Uterus (tissue), 4 donors: Measurements from ENCODE around the gene SOX15. TPM values are rescaled to one million over a fixed set of nuclear protein-coding genes. Genes with fewer than 3 reads are reported as not detected.

Experiments used
- DNase-seq, 2 donors: peaks; one replicate each; pipeline ENCODE4 v3.0.0-alpha.2; 2019 to 2020
- H3K27ac ChIP-seq, 2 donors: fragments of 200-600 bp; sonication (generic); 1 replicate in 1 of 2; 2 replicates in 1 of 2; pipeline ENCODE4 v1.5.1; 2016 to 2018
- H3K27me3 ChIP-seq, 2 donors: fragments of 200-600 bp; sonication (generic); one replicate each; pipeline ENCODE4 v1.5.1; 2018 to 2019; ENCODE audit warnings: control low read depth in 1 of 2
- H3K36me3 ChIP-seq, 2 donors: fragments of 200-600 bp; sonication (generic); one replicate each; pipeline ENCODE4 v1.5.1; 2019; ENCODE audit warnings: control low read depth in 1 of 2
- H3K4me1 ChIP-seq, 2 donors: fragments of 200-600 bp; sonication (generic); one replicate each; pipeline ENCODE4 v1.5.1; 2018 to 2019; ENCODE audit warnings: control low read depth in 1 of 2
- H3K4me3 ChIP-seq, 2 donors: fragments of 200-600 bp; sonication (generic); 1 replicate in 1 of 2; 2 replicates in 1 of 2; pipeline ENCODE4 v1.5.1; 2018 to 2019; ENCODE audit warnings: mild to moderate bottlenecking in 1 of 2
- H3K9me3 ChIP-seq, 2 donors: fragments of 200-600 bp; sonication (generic); one replicate each; pipeline ENCODE4 v1.5.1; 2019; ENCODE audit warnings: control low read depth in 1 of 2
- CTCF ChIP-seq, 4 experiments: fragments of 200-600 bp in 2 of 4; fragments of 450-650 bp in 2 of 4; sonication (generic) in 2 of 4; IDR thresholded peaks; one replicate each; pipeline ENCODE4 v1.5.1; 2016 to 2019; ENCODE audit warnings: antibody characterized with exemption in 4 of 4, mild to moderate bottlenecking in 2 of 4, moderate library complexity in 1 of 4
- POLR2A ChIP-seq, 2 donors: fragments of 450-650 bp; IDR thresholded peaks; one replicate each; pipeline ENCODE4 v1.6.1; 2016; ENCODE audit warnings: antibody characterized with exemption in 2 of 2, mild to moderate bottlenecking in 1 of 2, moderate library complexity in 1 of 2
- intact Hi-C: fragments of 100-400 bp; cut with DNase I; formaldehyde crosslinking; loops from one replicate; pipeline ENCODE4 v1.15.1; 2023; ENCODE audit warnings: low total_unique reads
- total RNA-seq, 4 donors: library from RNA; depleted of rRNA in 3 of 4; stranded (reverse); fragments of >200 nt in 3 of 4; gene quantifications; one replicate each; pipeline versions ENCODE4 v1.1.0 to v1.2.4, GENCODE V29; 2014 to 2023
- donor health status: DM: yes; HTN: yes; CAD: no.

The SOX15 gene
- total RNA-seq, 4 donors from 2014 or later: 1.0 to 7.3 (median 1.1) TPM; not detected in 1

DNA sequence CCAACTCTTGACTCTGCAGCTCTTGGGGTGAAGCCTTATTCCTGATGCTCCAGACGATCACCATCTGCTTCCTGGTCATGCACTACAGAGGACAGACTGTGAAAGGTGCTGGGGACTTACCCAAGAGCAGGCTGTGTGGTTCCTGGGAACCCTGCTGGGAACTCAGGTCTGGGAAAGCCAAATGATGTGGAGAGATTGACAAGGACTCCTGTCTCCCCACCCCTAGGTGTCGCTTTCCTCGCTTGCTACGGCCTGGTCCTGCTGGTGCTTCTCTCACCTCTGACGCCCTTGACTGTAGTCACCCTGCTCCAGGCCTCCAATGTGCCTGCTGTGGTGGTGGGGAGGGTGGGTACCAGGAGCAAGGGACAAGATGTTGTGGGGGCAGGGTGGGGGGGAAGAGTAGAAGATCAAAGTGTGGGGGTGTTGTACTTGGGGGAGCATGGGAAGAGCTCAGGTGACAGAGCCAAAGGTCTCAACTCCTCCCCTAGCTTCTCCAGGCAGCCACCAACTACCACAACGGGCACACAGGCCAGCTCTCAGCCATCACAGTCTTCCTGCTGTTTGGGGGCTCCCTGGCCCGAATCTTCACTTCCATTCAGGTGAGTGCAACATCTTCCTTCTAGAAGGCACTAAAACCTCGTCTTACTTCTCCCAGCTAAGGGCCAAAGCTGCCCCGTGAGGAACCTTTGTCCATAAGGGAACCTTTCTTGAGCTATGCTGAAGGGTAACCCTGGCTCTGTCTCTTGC, 3.0 kb downstream of the SOX15 start:
- H3K9me3 ChIP-seq: no peaks in the 10 kb centered on the region
- no peak overlapping the region for H3K4me3 ChIP-seq
- intact Hi-C loops: loop anchor here (10.0 kb wide), 1 partner anchor 232 kb away; the partner anchor contains the start of genes KCTD11 and TMEM95
- TF ChIP-seq POLR2A (IDR thresholded peaks at IDR 0.05): no peak
- no peak for TF ChIP-seq CTCF (IDR thresholded peaks at IDR 0.05)
- no peaks in the 10 kb centered on the region for H3K36me3 ChIP-seq
- H3K4me1 ChIP-seq: peaks cover 7 to 11% of the 10 kb centered on the region in 2 donors
- H3K27me3 ChIP-seq: no peaks in the 10 kb centered on the region
- H3K27ac ChIP-seq: peak overlapping the region; percentile 82 to 85
- no peak for DNase-seq

- peak within 1 kb of the TSS; percentile 96 for H3K27ac ChIP-seq
- intact Hi-C loops: loop anchor here (10.0 kb wide), 1 partner anchor 229 kb away; the partner anchor contains the start of genes KCTD11 and TMEM95
- H3K4me1 ChIP-seq: peaks cover 7% of the 10 kb centered on the region in 2 donors
- H3K9me3 ChIP-seq: no peaks in the 10 kb centered on the region
- H3K4me3 ChIP-seq: peak within 1 kb of the TSS; percentile 64 to 66
- H3K27me3 ChIP-seq: no peaks in the 10 kb centered on the region
- H3K36me3 ChIP-seq: no peaks in the 10 kb centered on the region
- peak; percentile 97 to 98 for DNase-seq
- TF ChIP-seq POLR2A (IDR thresholded peaks at IDR 0.05) (peak; percentile 60 to 73), CTCF (IDR thresholded peaks at IDR 0.05) (peak in 2 of 4 experiments; percentile 18 to 27)
Measured at GRCh38 chr17:7583253-7584109, 6.4 kb downstream of the SOX15 start, which contains the start of gene MPDU1. Gene MPDU1 (plus strand): TSS chr17:7583852. CDS start chr17:7583863, 11 bp downstream.

DNA sequence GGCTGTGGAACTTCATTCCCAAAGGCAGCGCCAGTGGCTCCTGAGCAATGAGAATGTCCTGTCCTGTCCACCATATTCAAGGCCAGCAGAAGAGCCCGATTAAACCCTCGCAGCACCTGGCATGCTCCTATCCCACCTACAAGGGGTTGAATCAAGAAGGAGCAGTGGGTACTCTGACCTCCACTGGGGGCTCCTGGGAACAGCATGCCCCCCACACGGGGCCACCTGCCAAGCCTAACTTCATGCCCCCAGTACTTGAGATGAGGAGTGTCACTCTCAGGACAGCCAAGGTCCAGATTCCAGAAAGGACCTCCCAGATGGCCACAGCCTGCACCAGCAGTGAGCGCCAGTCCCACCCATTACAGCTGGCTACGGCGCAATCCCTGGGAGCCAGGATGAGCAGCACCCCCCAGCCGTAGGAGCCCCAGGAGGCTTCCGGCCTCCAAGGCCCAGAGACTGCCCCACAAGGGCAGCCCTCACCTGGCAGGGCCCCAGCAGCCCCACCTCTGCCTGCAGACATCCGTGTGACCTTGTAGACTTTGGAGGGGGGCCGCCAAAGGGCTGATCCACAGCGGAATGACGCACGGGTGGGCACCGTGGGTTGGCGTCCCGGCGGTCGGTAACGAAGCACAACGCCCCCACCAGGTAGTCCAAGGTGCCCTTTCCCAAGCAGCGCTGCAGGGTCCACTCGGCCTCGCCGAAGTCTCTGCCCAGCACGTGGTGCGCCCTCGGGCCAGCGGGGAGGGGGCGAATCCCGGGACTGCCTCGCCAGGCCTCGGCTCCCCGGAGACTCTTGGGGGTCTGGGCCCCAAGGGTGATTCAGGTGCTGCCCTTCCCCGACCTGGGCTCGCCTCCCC, 7.3 kb downstream of the SOX15 start:
- H3K4me3 ChIP-seq: peak overlapping the region; percentile 64 to 66
- H3K4me1 ChIP-seq: peaks cover 7% of the 10 kb centered on the region in 2 donors
- no peak for TF ChIP-seq POLR2A (IDR thresholded peaks at IDR 0.05)
- TF ChIP-seq CTCF (IDR thresholded peaks at IDR 0.05): no peak
- no peaks in the 10 kb centered on the region for H3K9me3 ChIP-seq
- H3K27ac ChIP-seq: peak overlapping the region; percentile 96
- peak in 1 of 2 donors; percentile 49 for DNase-seq
- H3K27me3 ChIP-seq: no peaks in the 10 kb centered on the region
- no peaks in the 10 kb centered on the region for H3K36me3 ChIP-seq
- intact Hi-C loops: loop anchor here (10.0 kb wide), 1 partner anchor 228 kb away; the partner anchor contains the start of genes KCTD11 and TMEM95

DNA sequence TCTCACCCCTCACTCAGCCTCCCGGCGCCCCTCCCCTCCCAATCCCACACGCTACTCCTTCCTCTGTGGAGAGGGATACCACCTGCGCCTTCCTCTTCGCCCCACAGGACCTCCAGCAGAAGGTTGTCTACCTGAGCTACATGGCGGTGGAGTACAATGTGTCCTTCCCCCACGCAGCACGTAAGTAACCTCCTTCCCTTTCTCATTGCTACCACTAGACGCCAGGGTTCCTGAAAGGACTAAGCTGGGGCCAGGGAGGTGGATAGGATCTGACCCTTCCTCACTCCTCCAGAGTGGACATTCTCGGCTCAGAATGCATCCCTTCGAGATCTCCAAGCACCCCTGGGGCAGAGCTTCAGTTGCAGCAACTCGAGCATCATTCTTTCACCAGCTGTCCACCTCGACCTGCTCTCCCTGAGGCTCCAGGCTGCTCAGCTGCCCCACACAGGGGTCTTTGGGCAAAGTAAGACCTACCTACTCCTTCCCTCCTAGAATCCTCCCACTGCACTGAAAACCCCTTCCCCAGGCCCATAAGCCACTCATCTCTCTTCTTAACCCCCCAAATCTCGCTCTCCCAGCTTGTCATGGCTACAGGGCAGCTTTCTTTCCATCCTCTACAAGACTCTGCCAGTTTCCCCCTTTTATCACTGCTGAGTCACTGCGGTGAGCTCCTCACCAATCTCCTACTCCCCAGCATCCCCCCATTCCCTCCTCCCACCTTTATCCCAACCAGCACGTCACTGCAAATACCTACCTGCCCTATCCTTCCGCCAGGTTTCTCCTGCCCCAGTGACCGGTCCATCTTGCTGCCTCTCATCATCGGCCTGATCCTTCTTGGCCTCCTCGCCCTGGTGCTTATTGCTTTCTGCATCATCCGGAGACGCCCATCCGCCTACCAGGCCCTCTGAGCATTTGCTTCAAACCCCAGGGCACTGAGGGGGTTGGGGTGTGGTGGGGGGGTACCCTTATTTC, 9.0 kb downstream of the SOX15 start:
- intact Hi-C loops: loop anchor here (10.0 kb wide), 1 partner anchor 226 kb away; the partner anchor contains the start of genes KCTD11 and TMEM95
- Histone ChIP-seq H3K27ac (peak overlapping the region; percentile 76 to 96), H3K9me3 (no peaks in the 10 kb centered on the region), H3K4me1 (peaks cover 7% of the 10 kb centered on the region in 2 donors), H3K36me3 (no peaks in the 10 kb centered on the region), H3K4me3 (no peak overlapping the region), H3K27me3 (no peaks in the 10 kb centered on the region)
- no peak for DNase-seq
- TF ChIP-seq CTCF (IDR thresholded peaks at IDR 0.05) (no peak), POLR2A (IDR thresholded peaks at IDR 0.05) (no peak)
